Left colon (tissue), 2 donors: ENCODE data around the gene SKIDA1. TPM values are rescaled to one million over a fixed set of nuclear protein-coding genes. Genes with fewer than 3 reads are reported as not detected.

Source experiments
- ATAC-seq: fragments of 200-7000 bp; cut with Tn5 transposase; one replicate; pipeline ENCODE4 v1.9.1; 2020; ENCODE audit warnings: mild to moderate bottlenecking, moderate library complexity
- DNase-seq, 2 donors: peaks; one replicate each; pipeline ENCODE4 v3.0.0-alpha.2; 2020
- intact Hi-C, 2 donors: fragments of 100-400 bp; cut with DNase I in 1 of 2; cut with micrococcal nuclease in 1 of 2; formaldehyde crosslinking; loops; one replicate each; pipeline versions ENCODE4 v1.11.2 to v1.14.0; 2022; cut with DNase I, micrococcal nuclease
- total RNA-seq, 2 donors: library from RNA; stranded (reverse); fragmentation: NEBNext Ultra II Directional; extraction: Animal tissue kit (Norgen Biotek cat#: 25700); gene quantifications; one replicate each; pipeline ENCODE4 v1.2.1, GENCODE V29; 2021
- donor health status: DM: no; HTN: no; CAD: no.
- donor health status: DM: yes; HTN: yes; CAD: no.

The SKIDA1 gene
- total RNA-seq, 2 donors from 2014 or later: 0.95 TPM; not detected in 1

DNA sequence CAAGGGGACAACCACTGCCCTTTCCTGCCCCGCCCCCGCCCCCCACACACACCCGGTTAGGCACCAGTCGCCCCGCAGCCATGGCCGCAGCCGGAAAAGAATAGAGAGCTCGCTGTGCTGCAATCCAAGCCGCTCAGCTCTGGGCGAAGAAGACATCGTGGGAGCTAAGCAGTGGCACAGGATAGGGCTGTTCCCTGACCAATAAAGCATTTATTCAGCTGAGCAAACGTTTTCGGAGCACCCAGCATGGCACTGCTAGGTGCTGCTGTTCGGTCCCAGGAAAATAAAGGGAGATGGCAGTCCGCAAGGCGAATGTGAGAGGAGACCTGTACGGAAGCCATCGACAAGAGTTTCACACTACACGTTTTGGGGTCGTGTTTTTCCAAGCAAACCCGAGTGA lies 18.3 kb downstream of the SKIDA1 start:
- intact Hi-C loops: no loop called here
- ATAC-seq: no peak
- no peak for DNase-seq

DNA sequence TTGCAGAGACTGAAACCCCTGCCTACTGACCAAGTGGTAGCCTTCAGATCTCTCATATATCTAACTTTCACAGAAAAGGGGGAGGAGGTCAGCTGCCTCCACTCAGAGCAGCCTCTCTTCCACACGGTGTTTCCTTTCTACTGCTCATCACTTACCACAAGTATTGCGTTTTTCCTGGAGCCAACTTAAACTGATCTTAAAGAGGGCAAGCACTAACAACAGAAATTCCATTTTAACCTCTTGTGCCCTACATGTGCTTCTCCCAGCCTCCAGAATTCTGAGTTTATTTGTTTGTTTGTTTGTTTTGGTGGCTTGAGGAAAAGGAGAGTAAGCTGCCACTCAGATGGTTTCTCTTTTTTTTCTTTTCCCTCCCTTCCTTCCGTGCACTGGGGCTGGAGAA lies 19.1 kb downstream of the SKIDA1 start:
- ATAC-seq (no peak), DNase-seq (no peak)
- intact Hi-C loops: no loop called here

DNA sequence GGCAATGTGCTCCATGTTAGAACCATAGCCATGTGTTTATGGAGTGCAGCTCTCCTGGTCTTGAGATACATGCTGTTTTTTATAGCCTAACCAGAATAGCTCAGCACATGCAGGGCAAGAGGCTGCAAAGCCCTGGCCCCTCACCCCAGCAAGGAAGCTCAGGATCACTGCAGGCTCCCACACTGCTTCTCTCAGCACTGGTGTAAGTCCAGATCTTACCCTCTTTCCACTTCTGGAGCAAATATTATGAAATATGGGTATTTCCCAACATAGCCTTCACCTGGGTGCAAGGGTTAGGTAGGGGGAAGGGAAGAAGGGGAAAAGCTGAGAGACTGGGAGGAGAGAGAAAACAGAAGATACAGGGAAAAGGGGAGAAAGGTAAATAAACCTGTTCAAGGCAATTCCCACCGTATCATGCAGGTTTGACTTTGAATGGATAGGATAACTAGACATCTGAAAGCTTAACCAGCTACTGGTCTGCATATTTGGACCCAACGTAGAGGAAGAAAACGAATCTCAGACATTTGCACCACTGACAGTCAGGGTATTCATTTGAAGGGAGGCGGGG lies 19.7 kb downstream of the SKIDA1 start:
- ATAC-seq (no peak), DNase-seq (no peak)
- intact Hi-C loops: no loop called here

DNA sequence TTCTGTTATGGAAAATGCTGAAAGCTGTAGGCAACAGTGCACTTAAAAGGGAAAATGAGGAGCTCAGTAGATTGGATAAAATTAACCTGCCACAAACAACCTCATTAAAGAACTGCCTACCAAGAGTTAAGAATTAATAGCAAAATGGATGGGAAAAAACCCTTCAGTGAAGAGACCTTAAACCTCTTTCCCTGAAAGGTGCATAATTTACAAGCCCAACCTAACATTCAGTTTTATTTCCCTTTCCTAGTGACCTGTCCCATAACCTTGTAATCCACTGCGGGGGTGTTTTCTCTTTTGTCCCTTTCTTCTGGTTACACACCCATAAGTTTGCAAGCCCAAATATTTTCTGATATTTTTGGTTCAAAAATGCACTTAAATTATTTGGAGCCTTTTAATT lies 21.9 kb downstream of the SKIDA1 start:
- DNase-seq (no peak), ATAC-seq (no peak)
- intact Hi-C loops: no loop called here

DNA sequence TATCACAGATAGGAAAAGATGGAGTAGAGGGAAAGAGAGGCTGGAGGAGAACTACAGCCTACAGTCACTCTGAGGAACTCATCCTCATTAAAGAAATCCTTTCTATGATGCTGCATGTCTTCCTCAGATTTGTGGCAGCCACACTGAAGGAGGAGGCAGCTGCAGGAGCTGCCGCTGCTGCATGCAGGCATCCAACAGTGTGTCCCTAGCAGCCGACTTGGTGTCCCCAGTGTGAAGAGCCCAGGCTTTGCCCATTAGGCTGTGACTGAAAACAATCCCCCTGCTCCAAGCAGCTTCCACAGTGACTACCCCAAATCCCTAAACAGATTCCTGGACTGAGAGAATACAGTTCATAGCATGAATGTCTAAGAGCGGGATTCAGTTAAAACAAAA lies 23.1 kb downstream of the SKIDA1 start:
- ATAC-seq: no peak
- intact Hi-C loops: no loop called here
- no peak for DNase-seq

DNA sequence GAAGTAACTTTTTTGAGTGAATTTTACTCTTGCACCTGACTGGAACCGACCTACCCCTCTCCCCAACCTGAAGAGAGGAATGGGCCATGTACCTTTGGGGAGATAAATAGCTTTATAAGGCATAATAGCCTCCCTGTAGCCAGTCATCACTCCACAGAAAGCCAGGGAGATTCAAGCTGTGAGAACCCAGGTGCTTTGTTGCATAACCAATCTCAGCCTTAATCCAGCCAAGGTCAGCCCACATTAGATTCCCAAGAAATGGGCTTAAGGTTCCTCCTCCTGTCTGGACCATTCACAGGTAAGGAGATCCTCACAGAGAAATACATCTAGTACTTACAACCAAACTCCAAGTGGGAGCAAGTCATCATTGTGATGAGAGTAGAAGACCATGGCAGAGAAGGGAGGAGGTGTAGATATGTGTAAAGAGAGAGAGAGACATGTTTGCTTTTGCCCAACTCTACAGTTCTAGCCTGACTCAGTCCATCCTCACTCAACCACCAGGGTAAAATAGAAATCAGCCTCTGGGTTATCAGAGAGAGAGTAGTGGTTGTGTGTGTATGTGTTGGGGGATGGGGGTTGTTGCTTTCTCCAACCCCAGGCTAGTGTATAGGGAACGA lies 23.6 kb downstream of the SKIDA1 start:
- ATAC-seq: no peak
- intact Hi-C loops: no loop called here
- no peak for DNase-seq

DNA sequence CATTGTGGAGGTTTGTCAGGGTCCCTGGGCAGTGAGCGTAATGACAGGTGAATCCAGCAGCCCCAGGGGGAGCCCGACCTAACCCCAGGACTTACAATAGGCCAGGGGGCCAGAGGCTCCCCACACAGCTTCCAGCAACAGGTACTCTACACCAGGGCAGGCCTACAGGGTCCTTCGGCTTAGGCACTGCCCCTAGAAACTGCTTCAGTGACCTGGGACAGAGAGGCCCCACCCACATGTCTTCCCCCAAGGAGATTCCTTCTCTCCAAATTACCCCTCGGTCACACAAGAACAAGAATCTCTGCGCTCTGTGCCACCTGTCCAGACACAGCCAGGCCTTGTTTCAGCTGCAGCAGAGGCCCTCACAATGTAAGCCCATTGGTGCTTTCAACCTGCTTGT lies 24.4 kb downstream of the SKIDA1 start:
- intact Hi-C loops: no loop called here
- ATAC-seq: no peak
- DNase-seq: no peak

DNA sequence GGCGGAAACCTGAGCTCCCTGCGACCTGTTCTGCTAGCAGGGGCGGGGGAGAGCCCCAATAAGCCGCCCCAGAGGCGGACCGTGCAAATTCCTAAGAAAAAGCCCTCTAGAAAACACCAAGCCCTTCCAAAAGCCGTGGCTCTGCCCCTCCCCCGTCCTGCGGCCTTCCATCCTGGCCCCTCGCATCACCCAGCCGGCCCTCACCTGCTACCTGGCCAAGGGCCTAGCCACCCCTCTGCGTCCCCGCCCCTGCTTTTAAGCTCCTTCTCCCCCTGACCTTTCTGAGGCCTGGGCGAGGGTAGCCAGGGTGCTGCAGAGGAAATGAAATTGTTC lies 24.9 kb downstream of the SKIDA1 start:
- intact Hi-C loops: no loop called here
- ATAC-seq: no peak
- DNase-seq: no peak

DNA sequence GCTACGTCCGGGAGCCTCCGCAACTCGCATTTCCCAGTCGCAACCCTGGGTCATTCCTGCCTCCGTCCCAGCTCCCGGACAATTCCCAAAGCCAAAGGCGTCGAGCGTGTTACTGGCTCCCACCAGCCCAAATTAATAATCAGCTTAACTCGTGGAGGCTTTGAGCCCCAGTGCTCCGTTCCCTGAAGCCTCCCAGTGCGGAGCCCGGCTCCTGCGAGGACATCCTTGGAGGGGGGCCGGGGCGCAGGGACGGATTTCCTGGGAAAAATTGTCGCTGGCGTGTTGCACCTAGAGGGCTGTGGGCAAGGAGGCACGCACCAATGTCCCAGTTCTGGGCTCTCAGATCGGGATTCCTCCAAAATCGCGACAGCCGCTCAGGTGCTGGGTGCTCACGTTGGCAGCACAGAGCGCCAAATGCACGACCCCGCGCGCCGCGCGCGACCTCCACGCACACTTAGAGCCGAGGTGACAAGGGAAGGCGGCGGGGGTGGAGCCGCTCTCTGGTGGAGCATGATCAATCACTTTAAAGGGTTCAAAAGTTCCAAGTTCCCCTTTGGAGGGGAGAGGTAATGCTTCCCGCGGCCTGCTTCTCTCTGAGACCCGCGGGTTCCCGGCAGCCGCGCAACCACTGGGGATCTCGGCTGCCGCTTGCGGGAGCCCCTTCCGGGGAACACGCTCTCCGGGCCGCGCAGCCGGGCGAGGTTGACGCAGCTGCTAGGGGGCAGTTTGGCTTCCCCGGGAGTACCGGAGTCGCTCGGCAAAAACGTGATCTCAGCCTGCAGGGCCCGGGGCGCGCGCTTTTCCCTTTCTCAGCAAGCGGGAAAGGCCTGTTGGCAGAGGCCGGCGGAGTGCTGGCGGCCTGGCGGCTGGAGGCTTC lies 25.5 kb downstream of the SKIDA1 start:
- intact Hi-C loops: loop anchor here in 1 of 2 donors (5.0 to 10.0 kb wide), 3 partner anchors 227 to 1485 kb away; no protein-coding TSS in a partner anchor
- ATAC-seq: no peak

DNA sequence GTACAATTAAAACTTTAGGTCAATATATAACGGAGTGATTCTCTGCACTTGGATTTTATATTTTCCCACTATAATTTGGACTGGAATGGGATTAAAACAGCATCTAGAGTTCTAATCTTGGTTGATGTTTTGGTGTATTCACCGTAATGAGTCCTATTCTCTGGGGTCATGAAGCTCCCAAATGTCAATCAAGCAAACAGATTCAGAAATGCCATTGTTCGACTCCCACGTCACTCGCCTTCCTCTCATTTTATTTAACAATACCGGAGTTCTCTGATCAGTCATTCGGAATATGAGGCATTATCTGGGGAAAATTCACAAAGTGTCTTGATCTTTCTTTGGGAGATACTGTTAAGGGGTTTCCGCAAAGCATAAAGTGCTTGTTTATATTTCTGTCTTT lies 26.5 kb downstream of the SKIDA1 start:
- DNase-seq: no peak
- ATAC-seq: no peak
- intact Hi-C loops: loop anchor here in 1 of 2 donors (5.0 to 10.0 kb wide), 3 partner anchors 228 to 1486 kb away; no protein-coding TSS in a partner anchor

More for the DNA sequence above, 25.5 kb downstream of the SKIDA1 start:
- DNase-seq: no peak

DNA sequence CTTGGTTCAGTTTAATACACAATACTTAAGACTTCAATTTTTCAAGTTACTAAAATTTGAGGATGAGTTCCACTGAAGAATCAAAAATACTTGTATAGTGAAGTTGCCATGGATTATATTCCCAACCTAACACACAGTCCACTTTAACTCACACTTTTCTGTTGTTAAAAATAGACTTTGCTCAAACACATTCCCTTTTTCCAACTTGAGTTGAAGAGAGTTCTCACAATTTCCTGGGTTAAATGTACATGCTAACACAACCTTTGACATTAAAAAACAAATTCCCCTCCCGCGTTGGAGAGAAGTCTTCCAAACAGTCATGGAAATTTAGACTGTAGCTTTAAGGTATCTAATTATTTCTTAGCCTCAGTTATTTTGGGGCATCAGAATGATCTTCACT lies 27.1 kb downstream of the SKIDA1 start:
- ATAC-seq: no peak
- no peak for DNase-seq
- intact Hi-C loops: loop anchor here in 1 of 2 donors (5.0 to 10.0 kb wide), 3 partner anchors 229 to 1486 kb away; no protein-coding TSS in a partner anchor

DNA sequence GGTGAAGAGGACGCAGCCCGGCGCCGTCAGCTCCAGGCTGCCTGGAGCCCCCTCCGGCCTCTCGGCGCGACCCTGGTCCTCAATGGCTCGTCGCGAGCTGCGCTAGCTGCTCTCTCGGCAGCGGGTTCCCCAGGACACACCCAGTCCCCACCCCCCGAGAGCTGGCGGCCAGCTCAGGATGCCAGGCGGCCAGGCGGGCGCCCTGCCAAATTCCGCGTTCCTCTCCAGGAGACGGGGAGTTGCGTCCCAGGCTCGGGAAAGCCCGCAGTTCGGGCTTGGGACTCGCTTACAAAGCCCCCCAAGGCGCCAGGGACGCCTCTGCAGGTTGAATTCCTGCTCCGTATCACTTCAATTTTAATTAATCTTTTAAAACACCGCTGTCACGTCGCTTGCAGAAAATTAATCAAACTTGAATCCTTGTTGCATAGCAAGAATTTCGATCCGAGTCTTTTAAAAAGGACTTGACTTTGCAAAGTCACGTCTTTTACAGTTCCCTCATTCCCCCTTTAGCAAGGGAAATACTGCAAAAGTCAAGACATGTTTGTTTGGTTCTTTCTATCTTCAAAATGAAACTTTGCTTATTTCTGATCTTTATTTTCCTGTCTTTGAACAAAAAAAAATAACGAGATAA lies 28.2 kb downstream of the SKIDA1 start:
- ATAC-seq (peak; percentile 77), DNase-seq (peak; percentile 93 to 94)
- intact Hi-C loops: loop anchor here in 1 of 2 donors (5.0 to 10.0 kb wide), 3 partner anchors 230 to 1488 kb away; no protein-coding TSS in a partner anchor

DNA sequence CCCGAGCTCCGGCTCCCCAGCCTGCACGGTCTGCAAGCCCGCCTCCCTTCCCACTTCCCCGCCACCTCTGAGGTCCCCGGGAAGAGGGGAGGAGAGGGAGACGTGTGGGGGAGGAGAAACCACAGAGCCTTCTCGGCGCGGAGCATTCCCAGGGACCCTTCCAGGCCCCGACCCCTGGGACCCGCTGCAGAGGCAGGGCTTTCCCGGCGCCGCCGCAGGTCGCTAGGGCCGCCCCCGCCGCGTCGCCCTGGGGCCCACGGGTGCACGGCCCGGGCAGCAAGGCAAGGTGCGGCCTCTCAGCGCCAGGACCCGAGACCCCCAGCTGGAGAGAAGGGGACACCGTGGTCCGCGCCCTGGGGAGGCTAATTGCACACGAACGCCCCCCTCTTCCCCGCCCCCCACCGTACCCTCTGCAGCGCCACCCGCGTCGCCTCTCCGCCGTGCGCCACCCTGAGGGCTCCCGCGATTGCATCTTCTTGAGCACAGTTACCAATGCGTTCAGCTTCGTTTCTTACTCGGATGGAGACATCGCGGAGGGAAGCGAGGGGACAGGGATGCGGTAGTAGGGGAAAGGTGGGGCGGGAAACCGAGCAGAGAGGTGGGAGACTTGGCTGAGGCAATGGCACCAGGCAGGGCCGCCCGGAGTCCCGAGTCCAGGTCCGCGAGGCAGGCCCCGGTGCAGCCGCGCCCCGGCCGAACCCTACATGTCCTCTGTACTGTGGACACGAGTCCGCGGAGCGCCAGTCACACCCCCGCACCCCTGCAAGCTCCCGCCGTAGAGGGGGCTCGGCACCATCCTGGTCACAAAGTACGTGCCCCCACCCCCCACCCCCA lies 28.9 kb downstream of the SKIDA1 start:
- ATAC-seq (peak; percentile 60), DNase-seq (peak in 1 of 2 donors; percentile 59)
- intact Hi-C loops: loop anchor here in 1 of 2 donors (5.0 to 10.0 kb wide), 3 partner anchors 231 to 1488 kb away; no protein-coding TSS in a partner anchor

DNA sequence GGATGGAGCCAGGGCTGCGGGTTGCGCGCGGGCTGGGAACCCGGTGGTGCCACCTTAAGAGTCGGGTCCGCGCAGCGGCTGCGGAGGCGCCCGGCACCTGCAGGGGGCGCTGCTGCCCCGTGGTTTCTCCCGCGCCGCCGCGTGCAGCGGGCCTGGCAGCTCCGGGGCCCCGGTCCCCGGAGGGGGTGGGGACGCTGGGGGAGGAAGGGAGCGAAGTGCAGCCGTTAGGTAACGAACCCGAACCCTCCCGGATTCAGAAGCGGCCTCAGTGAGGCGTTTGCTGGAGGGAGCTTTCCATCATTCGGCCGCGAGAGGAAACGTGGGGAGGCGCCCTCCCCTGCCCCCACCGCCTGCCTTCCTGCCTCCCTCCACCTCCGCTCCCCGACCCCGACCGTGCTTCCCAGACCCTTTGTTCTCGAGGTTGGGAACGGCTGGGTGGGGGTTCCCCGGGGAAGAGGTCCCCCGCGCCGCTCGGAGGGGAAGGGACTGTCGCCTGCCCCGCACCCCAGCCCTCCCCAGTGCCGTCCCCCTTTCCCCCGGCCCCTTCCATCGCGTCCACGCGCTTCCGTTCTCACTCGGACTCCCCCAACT lies 29.6 kb downstream of the SKIDA1 start:
- ATAC-seq (peak; percentile 86), DNase-seq (peak; percentile 54 to 83)
- intact Hi-C loops: loop anchor here in 1 of 2 donors (5.0 to 10.0 kb wide), 3 partner anchors 231 to 1489 kb away; no protein-coding TSS in a partner anchor

DNA sequence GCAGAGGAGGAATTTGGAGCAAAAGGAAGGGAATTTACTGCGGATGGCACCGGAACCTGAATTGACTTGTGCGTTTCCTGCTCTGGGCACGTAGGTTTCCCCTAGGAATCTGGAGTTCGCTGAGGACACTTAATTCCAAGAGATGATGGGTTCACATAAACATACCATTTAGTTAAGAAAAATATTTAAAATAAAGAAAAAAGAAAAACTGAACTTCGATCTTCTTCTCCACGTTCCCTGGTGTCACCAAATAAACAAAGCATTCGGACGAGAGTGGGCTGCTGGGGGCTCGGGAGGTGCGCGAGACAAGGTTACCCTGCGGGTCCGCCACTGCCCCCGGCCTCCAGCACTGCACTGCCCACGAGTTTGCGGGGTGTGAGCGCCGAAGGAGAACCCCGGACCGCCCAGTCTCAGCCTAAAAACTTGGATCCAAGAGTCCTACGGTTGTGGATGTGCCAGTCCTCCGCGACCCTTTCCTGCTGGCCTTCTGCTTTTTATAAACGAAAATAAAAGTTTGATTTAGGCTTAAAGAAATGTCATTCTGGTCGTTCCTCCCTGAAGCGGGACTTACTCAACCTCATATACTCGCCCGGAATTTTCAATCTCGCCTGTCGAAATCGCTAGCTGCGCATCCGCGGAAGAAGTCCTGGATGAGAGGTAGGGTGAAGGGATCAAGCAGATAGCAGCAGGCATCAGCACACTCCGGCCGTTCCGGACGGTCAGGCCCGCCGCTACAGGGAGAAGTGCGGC lies 30.3 kb downstream of the SKIDA1 start:
- DNase-seq (no peak), ATAC-seq (no peak)
- intact Hi-C loops: loop anchor here in 1 of 2 donors (5.0 to 10.0 kb wide), 3 partner anchors 232 to 1490 kb away; no protein-coding TSS in a partner anchor

DNA sequence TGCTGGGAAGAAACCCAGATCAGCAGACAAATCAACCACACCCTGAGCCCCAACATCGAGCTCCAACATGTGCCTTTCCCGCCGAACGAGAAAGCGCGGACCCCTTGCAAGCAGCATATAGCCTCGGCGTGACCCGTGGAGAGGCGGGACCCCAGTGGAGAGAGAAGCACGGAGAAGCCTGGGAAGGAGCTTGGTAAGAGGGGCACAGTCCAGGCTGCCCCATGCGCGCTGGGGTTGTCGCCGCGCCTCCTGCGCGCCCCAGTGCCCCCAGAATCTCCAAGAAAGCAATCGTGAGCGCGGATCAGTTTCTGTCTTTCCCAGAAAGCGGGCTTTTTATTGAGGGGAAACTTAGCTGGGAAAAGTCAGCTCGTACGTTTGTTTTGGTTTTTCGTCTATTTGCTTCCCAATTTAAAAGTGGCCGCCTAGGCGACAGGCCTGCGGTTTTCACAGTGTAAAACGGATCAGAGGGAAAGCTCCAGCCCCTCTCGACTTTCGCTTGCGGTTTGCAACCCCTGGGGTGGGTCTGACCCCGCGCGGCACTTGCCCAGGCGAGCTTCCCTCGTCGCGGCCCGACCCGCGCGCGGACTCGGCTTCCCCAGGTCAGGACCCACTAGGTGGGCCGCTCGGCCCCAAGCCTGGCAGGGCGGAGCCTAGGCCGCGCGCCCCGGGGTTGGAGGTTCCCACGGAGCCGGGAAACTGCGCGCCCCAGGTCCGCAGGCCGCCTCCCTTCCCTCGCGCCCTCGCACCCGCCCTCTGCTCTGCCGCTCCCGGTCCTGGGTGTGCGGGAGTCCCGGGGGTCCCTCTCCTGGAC lies 31.1 kb downstream of the SKIDA1 start:
- ATAC-seq (peak; percentile 18), DNase-seq (peak in 1 of 2 donors; percentile 19)
- intact Hi-C loops: loop anchor here in 1 of 2 donors (5.0 to 10.0 kb wide), 3 partner anchors 233 to 1490 kb away; no protein-coding TSS in a partner anchor
